Stimulated activated CD4-positive, alpha-beta T cell treated with anti-CD3 and anti-CD28 coated beads, TNF-alpha, amount 100 ng/mL, for 4 hours (primary cell): ENCODE data around the gene NR4A3.
"Not testable (repeated sequence)": the region's sequence is repeated elsewhere in the genome, so short reads cannot be mapped to it uniquely, and the experiment has no call there.

Experiments
- DNase-seq, 3 experiments: peaks; one replicate each; pipeline ENCODE4 v3.0.0-alpha.2; 2020; ENCODE audit warnings: low read depth in 3 of 3

The NR4A3 gene

DNA sequence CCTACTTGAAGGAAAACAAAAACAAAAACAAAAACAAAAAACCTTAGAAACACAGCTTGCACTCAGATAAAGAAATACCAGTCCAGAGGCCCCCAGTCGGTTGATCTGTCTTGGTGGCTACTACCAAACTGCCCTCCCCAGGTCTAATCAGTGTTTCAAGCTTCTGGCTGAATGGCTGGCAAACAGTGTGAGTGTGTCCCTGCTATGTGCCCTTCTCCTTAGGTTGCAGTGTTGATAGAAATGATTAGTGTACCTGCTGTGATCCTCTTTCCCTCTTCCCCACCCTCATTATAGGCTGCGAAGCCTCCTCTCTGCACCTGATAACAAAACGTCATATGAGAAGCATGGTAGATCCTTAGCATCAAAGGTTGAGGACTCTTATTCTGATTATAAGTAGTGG, 12.8 kb downstream of the NR4A3 start:
- no peak for DNase-seq

DNA sequence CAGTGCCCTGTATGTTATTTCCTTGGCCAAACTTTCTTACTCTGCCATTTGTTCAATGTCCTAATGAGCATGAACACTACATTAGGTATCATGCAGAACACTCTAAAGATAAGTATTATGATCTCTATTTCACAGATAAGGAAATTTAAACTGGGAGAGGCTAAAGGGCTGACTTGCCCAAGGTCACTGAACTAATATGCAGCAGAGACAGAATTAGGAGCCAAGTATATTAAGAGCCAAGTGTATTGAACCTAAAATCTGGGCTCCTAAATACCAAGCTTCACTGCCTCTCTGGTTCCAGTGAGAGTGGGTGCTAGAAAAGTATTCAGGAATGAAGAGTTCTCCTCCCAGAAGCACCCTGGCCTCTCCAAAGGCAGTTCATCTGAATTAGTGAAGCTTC, 13.5 kb downstream of the NR4A3 start:
- no peak for DNase-seq

DNA sequence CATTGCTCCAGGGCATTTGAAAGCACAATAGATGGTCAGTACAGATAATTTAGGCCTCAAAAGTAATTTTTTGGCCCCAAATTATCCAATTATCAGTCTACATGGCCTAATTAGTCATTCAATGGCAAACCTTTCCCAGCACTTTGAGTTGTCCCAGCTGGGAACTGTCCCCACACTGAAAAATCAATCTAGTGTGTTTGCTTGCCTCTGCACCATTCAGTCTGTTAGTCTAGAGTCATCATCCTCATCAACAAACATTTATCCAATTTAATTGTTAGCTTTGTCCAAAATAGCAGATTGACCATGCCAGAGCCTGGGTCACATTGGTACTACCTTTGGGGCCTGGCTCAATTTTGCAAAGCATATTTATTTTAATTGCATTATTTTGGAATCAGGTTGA, 13.9 kb downstream of the NR4A3 start:
- no peak for DNase-seq

DNA sequence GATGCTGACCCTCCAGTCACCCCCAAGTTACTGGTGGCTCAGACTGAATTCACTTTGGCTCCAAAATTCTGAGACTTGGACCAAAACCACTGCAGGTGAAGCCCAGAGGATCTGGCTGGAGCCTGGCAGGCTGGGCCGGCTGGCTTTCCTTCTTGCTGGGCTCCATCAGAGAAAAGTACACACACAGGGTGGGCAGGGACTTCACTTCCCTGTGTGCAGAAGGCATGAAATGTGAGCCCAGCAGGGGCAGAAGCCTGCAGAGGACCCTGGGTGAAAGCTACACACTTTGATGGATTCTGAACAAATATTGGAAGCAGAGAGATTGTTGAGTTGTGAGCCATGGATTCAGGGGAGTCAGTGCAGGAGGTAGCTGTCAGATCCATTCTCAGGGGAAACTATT, 18.4 kb downstream of the NR4A3 start:
- DNase-seq = no peak

DNA sequence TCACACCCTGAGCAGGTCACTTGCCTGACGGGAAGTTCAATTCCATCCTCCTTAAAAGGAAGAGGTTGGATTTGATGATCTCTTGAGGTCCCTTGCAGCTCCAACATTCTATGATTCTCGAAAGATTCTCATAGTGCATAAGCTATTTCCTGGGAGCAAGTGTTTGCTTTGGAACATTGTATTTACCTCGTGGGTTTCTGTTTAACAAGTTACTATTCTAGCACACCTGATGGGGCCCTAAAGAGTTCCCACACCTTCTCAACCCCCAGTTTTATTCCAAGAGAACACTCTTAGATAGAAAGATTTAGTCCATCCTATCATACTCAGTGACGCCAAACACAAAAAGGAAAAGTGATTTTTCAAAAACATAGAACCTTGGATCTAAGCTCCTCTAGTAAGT, 23.4 kb downstream of the NR4A3 start:
- no peak for DNase-seq

- DNase-seq = no peak
These were observed 26.8 kb downstream of the NR4A3 start for GRCh38 chr9:99848447-99848846.

DNA sequence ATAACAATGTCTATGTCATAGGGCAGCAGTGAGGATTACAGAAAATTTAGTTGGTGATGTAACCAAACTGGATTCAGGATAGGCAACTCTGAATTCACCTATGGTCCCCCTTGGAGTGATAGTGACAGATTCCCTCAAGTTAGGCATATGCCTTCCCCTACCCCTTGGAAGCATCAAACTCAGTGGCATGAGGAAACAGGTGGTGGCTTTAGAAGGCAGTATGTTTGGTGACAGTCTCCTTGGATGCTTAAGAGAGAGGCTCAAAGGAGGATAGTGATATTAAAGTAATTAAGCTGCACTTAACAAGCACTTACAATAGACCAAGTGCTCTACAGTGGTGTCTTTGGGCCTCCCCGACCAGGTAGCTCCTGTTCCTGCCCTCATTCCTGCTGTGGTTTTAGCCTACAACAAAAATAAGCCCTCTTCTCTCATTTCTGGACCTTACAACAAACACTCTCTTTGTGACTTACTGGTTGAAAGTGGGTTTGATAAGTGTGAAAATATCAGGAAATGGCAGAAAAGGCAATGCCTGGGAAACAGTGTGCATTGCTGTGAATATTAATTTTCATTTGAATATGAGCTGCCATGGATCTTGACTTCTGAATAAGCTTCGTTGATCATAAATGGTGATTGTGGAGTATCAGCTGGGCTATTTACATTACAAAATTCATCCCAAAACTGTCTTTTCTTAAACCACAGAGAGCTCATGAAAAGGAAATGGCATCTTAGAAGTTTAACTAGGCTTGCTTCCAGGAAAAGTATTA, 29.2 kb downstream of the NR4A3 start:
- no peak for DNase-seq

DNA sequence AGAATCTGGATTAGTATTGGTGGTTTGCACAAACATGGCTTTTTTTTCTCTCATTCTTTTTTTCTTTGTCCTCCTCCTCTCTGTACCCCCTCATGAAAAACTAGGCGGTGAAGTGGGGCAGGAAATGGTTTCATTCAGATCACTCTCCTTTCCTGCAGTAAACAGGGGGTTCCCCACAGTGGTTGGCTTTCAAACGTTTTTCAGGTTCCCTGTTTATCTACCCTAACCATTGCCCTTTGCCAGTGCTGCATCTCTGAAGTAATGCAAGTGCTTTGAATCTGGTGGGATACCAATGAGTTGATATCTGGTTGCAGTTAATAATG, 29.8 kb downstream of the NR4A3 start:
- no peak for DNase-seq

DNA sequence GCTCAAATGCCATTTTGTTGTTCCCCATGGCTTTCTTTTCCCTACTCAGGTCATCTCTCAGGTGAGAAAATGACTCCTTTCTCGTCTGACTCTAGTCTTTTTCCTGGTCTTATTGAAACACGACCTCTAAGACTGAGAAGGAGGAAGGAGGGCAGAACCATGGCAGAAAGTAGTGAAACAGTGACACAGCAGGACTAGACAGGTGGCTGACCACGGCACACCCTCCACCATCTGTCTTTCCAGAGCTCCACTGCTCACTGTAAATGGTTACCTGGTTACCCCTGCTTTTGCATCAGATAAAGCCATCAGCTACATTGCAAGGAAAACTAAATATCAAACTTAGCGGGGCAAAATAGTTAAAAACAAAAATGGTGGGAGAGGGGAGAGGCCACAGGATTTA, 30.9 kb downstream of the NR4A3 start:
- no peak for DNase-seq

- no peak for DNase-seq
These were observed 33.9 kb downstream of the NR4A3 start for GRCh38 chr9:99855467-99856176.

GRCh38 chr9:99857576-99857975, 35.9 kb downstream of the NR4A3 start:
- DNase-seq = not testable (repeated sequence)

DNA sequence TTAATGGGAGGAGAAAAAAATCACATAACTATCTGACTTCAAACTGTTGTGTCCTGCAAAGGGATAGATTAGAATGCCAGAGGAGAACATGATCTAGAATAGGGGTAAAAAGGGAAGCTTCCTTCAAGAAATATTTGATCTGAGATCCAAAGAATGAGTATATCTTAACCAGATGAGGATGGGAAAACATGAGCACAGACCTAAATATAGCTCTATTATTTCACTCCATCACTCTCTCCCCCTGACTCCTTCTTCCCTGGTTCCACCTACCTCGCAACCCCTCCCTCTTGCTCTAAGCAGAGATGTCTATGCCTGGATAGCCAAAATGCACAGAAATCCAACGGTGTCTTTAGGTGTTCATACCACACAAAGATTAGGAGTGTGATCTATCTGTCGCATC, 36.4 kb downstream of the NR4A3 start:
- DNase-seq = no peak

DNA sequence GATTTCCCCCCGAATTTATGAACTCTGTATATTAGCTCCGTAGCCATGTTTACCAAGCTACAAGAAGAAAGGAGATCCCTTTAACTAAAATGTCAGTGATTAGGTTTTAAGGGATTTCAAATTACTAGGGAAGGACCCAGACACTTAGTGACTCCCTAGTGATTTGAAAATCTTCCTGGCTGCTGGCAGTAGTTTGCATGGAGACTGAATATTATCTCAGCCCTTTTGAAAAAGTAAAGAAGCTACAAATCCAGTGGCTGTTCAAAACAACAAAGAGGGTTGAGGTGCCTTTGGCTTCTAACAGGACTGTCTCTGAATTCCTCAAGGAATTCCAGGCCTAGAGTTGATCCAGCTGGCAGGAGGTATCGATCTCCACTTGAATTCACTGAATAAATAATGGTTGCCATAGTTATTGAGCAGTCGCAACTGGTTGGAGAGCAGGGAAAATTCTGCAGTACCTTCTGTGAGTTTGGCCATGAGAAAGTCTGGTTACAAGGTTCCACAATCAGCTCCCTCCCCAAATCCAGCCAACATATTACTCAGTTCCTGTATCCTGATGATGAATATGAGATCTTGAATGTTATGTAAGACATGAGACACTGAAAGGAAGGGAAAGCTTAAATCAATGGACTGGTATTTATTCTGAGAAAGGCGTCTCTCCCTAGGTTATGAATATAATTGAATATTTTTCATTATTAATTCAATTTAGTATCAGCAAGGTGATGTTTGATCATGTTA, 37.7 kb downstream of the NR4A3 start:
- DNase-seq = no peak

DNA sequence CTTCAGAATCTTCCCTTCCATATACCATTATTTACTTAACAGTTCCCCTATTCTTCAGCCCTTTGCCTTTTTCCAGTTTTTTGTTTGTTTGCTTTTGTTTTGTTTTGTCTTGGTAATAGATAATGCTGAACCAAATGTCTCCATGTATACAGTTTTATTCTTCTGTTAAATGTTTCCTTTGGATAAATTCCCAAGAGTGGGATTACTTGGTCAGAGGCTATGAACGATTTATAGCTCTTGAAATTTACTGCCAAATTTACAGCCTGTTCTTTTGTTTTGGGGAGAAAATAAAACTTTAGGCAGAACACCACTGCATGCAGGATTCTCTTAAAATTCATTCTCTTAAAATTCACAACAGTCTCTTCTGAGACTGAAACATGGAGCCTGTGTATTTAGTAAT, 38.6 kb downstream of the NR4A3 start:
- DNase-seq = no peak

DNA sequence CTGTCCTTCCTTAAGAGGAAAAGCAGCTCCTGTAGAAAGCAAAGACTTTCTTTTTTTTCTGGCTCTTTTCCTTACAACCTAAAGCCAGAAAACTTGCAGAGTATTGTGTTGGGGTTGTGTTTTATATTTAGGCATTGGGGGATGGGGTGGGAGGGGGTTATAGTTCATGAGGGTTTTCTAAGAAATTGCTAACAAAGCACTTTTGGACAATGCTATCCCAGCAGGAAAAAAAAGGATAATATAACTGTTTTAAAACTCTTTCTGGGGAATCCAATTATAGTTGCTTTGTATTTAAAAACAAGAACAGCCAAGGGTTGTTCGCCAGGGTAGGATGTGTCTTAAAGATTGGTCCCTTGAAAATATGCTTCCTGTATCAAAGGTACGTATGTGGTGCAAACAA, 42.3 kb downstream of the NR4A3 start:
- no peak for DNase-seq

GRCh38 chr9:99866398-99866797, 44.7 kb downstream of the NR4A3 start:
- no peak for DNase-seq

GRCh38 chr9:99867536-99867935, 45.9 kb downstream of the NR4A3 start:
- DNase-seq = no peak

DNA sequence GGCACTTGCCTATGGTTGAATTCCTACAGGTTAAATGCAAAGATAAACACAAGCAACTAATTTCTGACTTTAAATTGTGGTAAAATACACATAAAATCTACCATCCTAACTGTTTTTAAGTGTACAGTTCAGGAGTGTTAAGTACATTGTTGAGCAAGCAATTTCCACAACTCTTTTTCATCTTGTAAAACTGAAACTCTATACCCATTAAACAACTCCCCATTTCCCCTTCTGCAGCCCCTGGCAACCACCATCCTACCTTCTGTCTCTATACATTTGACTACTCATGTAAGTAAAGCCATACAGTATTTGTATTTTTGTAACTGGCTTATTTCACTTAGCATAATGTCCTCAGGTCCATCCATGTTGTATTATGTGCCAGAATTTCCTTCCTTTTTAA, 46.3 kb downstream of the NR4A3 start:
- no peak for DNase-seq

- DNase-seq = no peak
These were observed 47.2 kb downstream of the NR4A3 start for GRCh38 chr9:99868845-99869244.

- DNase-seq = no peak
These were observed 48.4 kb downstream of the NR4A3 start for GRCh38 chr9:99870126-99870525.

- DNase-seq = no peak
These were observed 51.8 kb downstream of the NR4A3 start for GRCh38 chr9:99873531-99873930.

GRCh38 chr9:99873943-99874584, 52.4 kb downstream of the NR4A3 start:
- no peak for DNase-seq

- no peak for DNase-seq
These were observed 54.5 kb downstream of the NR4A3 start for GRCh38 chr9:99876190-99876589.
